GM18498 (cell line): ENCODE results near the gene BCORL1.

Source experiments
- ATAC-seq: cut with Tn5 transposase; IDR thresholded peaks from one replicate; pipeline ENCODE4 v1.9.1; 2021; ENCODE audit warnings: mild to moderate bottlenecking, moderate library complexity; ENCODE audit not compliant: unreplicated experiment

BCORL1 gene

GRCh38 chrX:129961180-129962083, 21.0 kb upstream of the BCORL1 start:
- ATAC-seq: peak; percentile 90

- no peak for ATAC-seq
These were observed 18.7 kb upstream of the BCORL1 start for GRCh38 chrX:129963729-129964128.

- no peak for ATAC-seq
These were observed 17.3 kb upstream of the BCORL1 start for GRCh38 chrX:129965166-129965565.

GRCh38 chrX:129968968-129969367, 13.5 kb upstream of the BCORL1 start:
- ATAC-seq: no peak

GRCh38 chrX:129976441-129976840, 6.0 kb upstream of the BCORL1 start:
- ATAC-seq: no peak

- no peak for ATAC-seq
These were observed 3.1 kb upstream of the BCORL1 start for GRCh38 chrX:129979207-129979920.

- ATAC-seq: no peak
These were observed 2.4 kb upstream of the BCORL1 start for GRCh38 chrX:129980001-129980401.

GRCh38 chrX:129980540-129981199, 1.8 kb upstream of the BCORL1 start:
- ATAC-seq: no peak

- no peak for ATAC-seq
These were observed 1.3 kb upstream of the BCORL1 start for GRCh38 chrX:129981200-129981553.

- ATAC-seq: no peak
These were observed 609 bp upstream of the BCORL1 start for GRCh38 chrX:129981752-129982299.

GRCh38 chrX:129983575-129984110, 1.2 kb downstream of the BCORL1 start:
- no peak for ATAC-seq

- no peak for ATAC-seq
These were observed 1.9 kb downstream of the BCORL1 start for GRCh38 chrX:129984111-129984958.

GRCh38 chrX:129987871-129988270, 5.4 kb downstream of the BCORL1 start:
- ATAC-seq: no peak

- no peak for ATAC-seq
These were observed 9.7 kb downstream of the BCORL1 start for GRCh38 chrX:129992181-129992580.

GRCh38 chrX:129996120-129996519, 13.7 kb downstream of the BCORL1 start:
- ATAC-seq: no peak

GRCh38 chrX:129997086-129997485, 14.7 kb downstream of the BCORL1 start:
- no peak for ATAC-seq

GRCh38 chrX:129998021-129998420, 15.6 kb downstream of the BCORL1 start:
- ATAC-seq: no peak

- ATAC-seq: no peak
These were observed 19.5 kb downstream of the BCORL1 start for GRCh38 chrX:130001893-130002292.

GRCh38 chrX:130002541-130002940, 20.1 kb downstream of the BCORL1 start:
- no peak for ATAC-seq
